Breast epithelium (tissue), 3 donors: ENCODE results near the gene BNC2.

Experiments used
- POLR2A ChIP-seq: fragments of 450-650 bp; IDR thresholded peaks from one replicate; pipeline ENCODE4 v1.6.1; 2016; ENCODE audit warnings: antibody characterized with exemption, mild to moderate bottlenecking, moderate library complexity
- POLR2AphosphoS5 ChIP-seq, 3 donors: sonication (generic); formaldehyde crosslinking; IDR thresholded peaks; one replicate each; pipeline ENCODE4 v1.6.1; 2017; ENCODE audit warnings: antibody characterized with exemption in 3 of 3
- TF ChIP-seq, protein P1 (sequence below), 3 donors: fragments of 450-650 bp; IDR thresholded peaks; one replicate each; pipeline ENCODE4 v1.5.1; 2016 to 2017; ENCODE audit warnings: antibody characterized with exemption in 3 of 3, mild to moderate bottlenecking in 3 of 3, moderate library complexity in 3 of 3

DNA sequence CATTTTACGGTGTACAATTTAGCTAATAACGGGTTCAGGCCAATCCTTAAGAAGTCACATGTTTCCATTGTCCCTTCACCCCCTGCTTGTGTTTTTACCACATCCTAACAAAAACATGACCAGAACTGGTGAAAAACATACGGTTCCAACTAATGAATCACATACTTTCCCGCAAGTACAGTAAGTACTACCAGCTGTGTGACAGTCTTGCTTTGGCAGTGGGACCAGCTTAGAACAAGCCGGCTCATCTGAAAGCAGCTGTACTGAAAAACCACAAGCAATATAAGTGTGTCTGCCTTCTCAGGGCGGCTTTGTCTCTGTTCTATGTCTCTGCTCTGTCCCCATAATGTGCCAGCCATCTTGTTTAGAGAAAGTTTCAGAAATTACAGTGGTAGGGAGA is 242.5 kb downstream of the BNC2 start:
- TF ChIP-seq, protein P1, sequence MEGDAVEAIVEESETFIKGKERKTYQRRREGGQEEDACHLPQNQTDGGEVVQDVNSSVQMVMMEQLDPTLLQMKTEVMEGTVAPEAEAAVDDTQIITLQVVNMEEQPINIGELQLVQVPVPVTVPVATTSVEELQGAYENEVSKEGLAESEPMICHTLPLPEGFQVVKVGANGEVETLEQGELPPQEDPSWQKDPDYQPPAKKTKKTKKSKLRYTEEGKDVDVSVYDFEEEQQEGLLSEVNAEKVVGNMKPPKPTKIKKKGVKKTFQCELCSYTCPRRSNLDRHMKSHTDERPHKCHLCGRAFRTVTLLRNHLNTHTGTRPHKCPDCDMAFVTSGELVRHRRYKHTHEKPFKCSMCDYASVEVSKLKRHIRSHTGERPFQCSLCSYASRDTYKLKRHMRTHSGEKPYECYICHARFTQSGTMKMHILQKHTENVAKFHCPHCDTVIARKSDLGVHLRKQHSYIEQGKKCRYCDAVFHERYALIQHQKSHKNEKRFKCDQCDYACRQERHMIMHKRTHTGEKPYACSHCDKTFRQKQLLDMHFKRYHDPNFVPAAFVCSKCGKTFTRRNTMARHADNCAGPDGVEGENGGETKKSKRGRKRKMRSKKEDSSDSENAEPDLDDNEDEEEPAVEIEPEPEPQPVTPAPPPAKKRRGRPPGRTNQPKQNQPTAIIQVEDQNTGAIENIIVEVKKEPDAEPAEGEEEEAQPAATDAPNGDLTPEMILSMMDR (IDR thresholded peaks at IDR 0.05) = no peak
- TF ChIP-seq POLR2A = no peak
- TF ChIP-seq POLR2AphosphoS5 (IDR thresholded peaks at IDR 0.05) = peak in 1 of 3 donors; percentile 32
